ENCODE measurements around the gene LAMTOR4. TPM values are rescaled to one million over a fixed set of nuclear protein-coding genes. Genes with fewer than 3 reads are reported as not detected.

The LAMTOR4 gene
- total and polyA plus RNA-seq, 2 of the 13 experiments (the other 11 are each of a cell fraction or from before 2014, with no cell fraction given): 115 to 118 TPM

- no peak for TF ChIP-seq SNAPC4 (CRISPR knock-in tag; IDR thresholded peaks at IDR 0.05)
- peak; percentile 18; the same call in 1 of the 2 replicates for TF ChIP-seq SOX5 (CRISPR knock-in tag; IDR thresholded peaks at IDR 0.05; ENCODE audit: borderline replicate concordance)
- TF ChIP-seq RARG (CRISPR knock-in tag; IDR thresholded peaks at IDR 0.05; ENCODE audit: low read depth): peak; percentile 85; the same call in 1 of the 2 replicates
- TF ChIP-seq IKZF5 (CRISPR knock-in tag; IDR thresholded peaks at IDR 0.05): peak; percentile 65; the same call in 1 of the 2 replicates
- TF ChIP-seq ZNF317 (CRISPR knock-in tag; IDR thresholded peaks at IDR 0.05): no peak
- TF ChIP-seq ZFYVE20 (CRISPR knock-in tag; IDR thresholded peaks at IDR 0.05; ENCODE audit: borderline replicate concordance, low read depth): no peak
- peak; percentile 61; the same call in 1 of the 2 replicates for TF ChIP-seq ZNF761 (CRISPR knock-in tag; conservative IDR thresholded peaks at IDR 0.05)
- TF ChIP-seq ZFP1 (CRISPR knock-in tag; IDR thresholded peaks at IDR 0.05): 0 out of 2 replicates have a peak, but pooled peaks have one; percentile 29
- peak; percentile 59; the same call in 1 of the 2 replicates for TF ChIP-seq KMT2B (CRISPR knock-in tag; IDR thresholded peaks at IDR 0.05)
- peak; percentile 32; the same call in 1 of the 2 replicates for TF ChIP-seq MYPOP (CRISPR knock-in tag; IDR thresholded peaks at IDR 0.05)
- TF ChIP-seq BRD4 (CRISPR knock-in tag; IDR thresholded peaks at IDR 0.05): no peak
- 0 out of 2 replicates have a peak, but pooled peaks have one; percentile 77 for TF ChIP-seq ZNF704 (CRISPR knock-in tag; IDR thresholded peaks at IDR 0.05; ENCODE audit: borderline replicate concordance)
- TF ChIP-seq E2F5 (CRISPR knock-in tag; conservative IDR thresholded peaks at IDR 0.05): 0 out of 2 replicates have a peak, but pooled peaks have one; percentile 14
- TF ChIP-seq NRL (CRISPR knock-in tag; IDR thresholded peaks at IDR 0.05; ENCODE audit: borderline replicate concordance): 0 out of 2 replicates have a peak, but pooled peaks have one; percentile 38
- peak; percentile 46 for TF ChIP-seq JARID2 (CRISPR knock-in tag; IDR thresholded peaks at IDR 0.05; ENCODE audit: insufficient replicate concordance)
- no peak for TF ChIP-seq SOX13 (IDR thresholded peaks at IDR 0.05)
- peak in 1 of 2 experiments; percentile 34; a peak in 1 of 4 replicates for TF ChIP-seq SOX13 (CRISPR knock-in tag; conservative IDR thresholded peaks at IDR 0.05 in 1 of 2, IDR thresholded peaks at IDR 0.05 in 1 of 2)
- TF ChIP-seq GABPB1 (CRISPR knock-in tag; IDR thresholded peaks at IDR 0.05): peak; percentile 95
- no peak for TF ChIP-seq SRSF1 (optimal IDR thresholded peaks at IDR 0.05; ENCODE audit: low read depth, low read length)
These were observed 9.7 kb downstream of the LAMTOR4 start, which contains the start of gene TRAPPC14 (continued) for GRCh38 chr7:100158229-100159098.
